Endothelial cell of umbilical vein (primary cell): ENCODE data around the gene MRPS35.

ENCODE experiments used
- CTCF ChIP-seq, 2 donors: IDR thresholded peaks; 1 replicate in 1 of 2; 2 replicates in 1 of 2; pipeline ENCODE4 v1.5.1; 2011; ENCODE audit warnings: low read length in 2 of 2, mild to moderate bottlenecking in 2 of 2, moderate library complexity in 2 of 2, control low read depth in 1 of 2, inconsistent platforms in 1 of 2, low read depth in 1 of 2; ENCODE audit not compliant: insufficient read depth in 1 of 2; ENCODE audit errors: extremely low read depth in 1 of 2
- FOS ChIP-seq: IDR thresholded peaks from 2 replicates; pipeline ENCODE4 v1.6.1; 2011; ENCODE audit warnings: mild to moderate bottlenecking, low read length, moderate library complexity, borderline replicate concordance; ENCODE audit not compliant: insufficient read depth
- GATA2 ChIP-seq: IDR thresholded peaks from 2 replicates; pipeline ENCODE4 v1.7.0; 2011; ENCODE audit warnings: low read depth, mild to moderate bottlenecking, moderate library complexity, mixed read lengths, low read length; ENCODE audit not compliant: insufficient read length, insufficient read depth
- MYC ChIP-seq: IDR thresholded peaks from one replicate; pipeline ENCODE4 v1.6.1; 2011; ENCODE audit warnings: mild to moderate bottlenecking, low read depth, low read length
- POLR2A ChIP-seq: IDR thresholded peaks from 2 replicates; pipeline ENCODE4 v1.6.1; 2012; ENCODE audit warnings: low read depth, mild to moderate bottlenecking, control low read depth, low read length

DNA sequence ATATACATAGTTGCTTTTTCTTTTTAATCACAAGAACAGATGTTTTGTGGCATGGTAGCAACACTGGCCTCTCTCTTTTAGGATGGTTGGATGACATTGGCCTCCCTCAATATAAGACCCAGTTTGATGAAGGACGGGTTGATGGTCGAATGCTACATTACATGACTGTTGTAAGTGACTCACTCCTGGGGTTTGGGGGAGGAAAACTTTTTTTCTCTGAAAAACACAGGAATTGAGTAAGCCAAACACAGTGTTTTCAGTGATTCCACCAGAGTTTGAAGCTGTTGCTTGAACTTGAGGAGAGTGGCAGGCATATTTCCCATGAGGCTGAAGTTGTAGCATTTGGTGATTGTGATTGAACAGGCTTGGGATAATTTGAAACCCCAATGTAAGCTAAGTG lies 28.1 kb upstream of the MRPS35 start:
- TF ChIP-seq GATA2 = no peak
- no peak for TF ChIP-seq FOS
- no peak for TF ChIP-seq CTCF (IDR thresholded peaks at IDR 0.05; ENCODE audit: extremely low read depth in 1 of 2, insufficient read depth in 1 of 2, low read depth in 1 of 2, low read length in 2 of 2)
- TF ChIP-seq MYC = no peak
- TF ChIP-seq POLR2A = no peak
